SK-N-SH treated with all-trans-retinoic acid at 6 μM for 48 hours (cell line): Measurements from ENCODE around the gene CFAP45.

ENCODE experiments used
- ATAC-seq: fragments of 200-7000 bp; cut with Tn5 transposase; 3 replicates; pipeline ENCODE4 v1.9.1; 2020; ENCODE audit warnings: mild to moderate bottlenecking, moderate library complexity
- ARNTL ChIP-seq: fragments of 450-650 bp; formaldehyde crosslinking; IDR thresholded peaks from 2 replicates; pipeline ENCODE4 v1.5.0; 2020; ENCODE audit warnings: low read depth, mild to moderate bottlenecking, moderate library complexity, borderline replicate concordance
- BACH2 ChIP-seq: fragments of 250-450 bp; sonication (Bioruptor Pico); IDR thresholded peaks from 2 replicates; pipeline ENCODE4 v1.9.0; 2021; ENCODE audit warnings: mild to moderate bottlenecking, borderline replicate concordance
- CREB5 ChIP-seq: fragments of 250-450 bp; sonication (Bioruptor Pico); IDR thresholded peaks from 2 replicates; pipeline ENCODE4 v1.5.1; 2020; ENCODE audit warnings: low read depth, mild to moderate bottlenecking, moderate library complexity
- CSDC2 ChIP-seq: fragments of 250-450 bp; sonication (Bioruptor Pico); IDR thresholded peaks from 2 replicates; pipeline ENCODE4 v1.5.0; 2020; ENCODE audit warnings: mild to moderate bottlenecking, moderate library complexity
- GLIS3 ChIP-seq: fragments of 250-450 bp; sonication (Bioruptor Pico); IDR thresholded peaks from 2 replicates; pipeline ENCODE4 v1.5.0; 2020; ENCODE audit warnings: mild to moderate bottlenecking, moderate library complexity
- OSR1 ChIP-seq: fragments of 250-450 bp; sonication (Bioruptor Pico); IDR thresholded peaks from 2 replicates; pipeline ENCODE4 v1.8.0; 2022; ENCODE audit warnings: moderate library complexity, mild to moderate bottlenecking, inconsistent platforms
- PATZ1 ChIP-seq: fragments of 250-450 bp; sonication (Bioruptor Pico); IDR thresholded peaks from 2 replicates; pipeline ENCODE4 v1.8.0; 2020; ENCODE audit warnings: mild to moderate bottlenecking, moderate library complexity, borderline replicate concordance
- POU6F1 ChIP-seq: fragments of 250-450 bp; sonication (Bioruptor Pico); IDR thresholded peaks from 2 replicates; pipeline ENCODE4 v1.8.0; 2021; ENCODE audit warnings: low read depth, mild to moderate bottlenecking, moderate library complexity, borderline replicate concordance
- PPARA ChIP-seq: fragments of 250-450 bp; sonication (Bioruptor Pico); IDR thresholded peaks from 2 replicates; pipeline ENCODE4 v1.5.0; 2020; ENCODE audit warnings: mild to moderate bottlenecking, borderline replicate concordance
- RARB ChIP-seq: fragments of 250-450 bp; sonication (Bioruptor Pico); IDR thresholded peaks from 2 replicates; pipeline ENCODE4 v1.8.0; 2021; ENCODE audit warnings: mild to moderate bottlenecking, moderate library complexity
- SNAI2 ChIP-seq: fragments of 250-450 bp; sonication (Bioruptor Pico); IDR thresholded peaks from 2 replicates; pipeline ENCODE4 v1.5.0; 2020; ENCODE audit warnings: mild to moderate bottlenecking, moderate library complexity
- TOX ChIP-seq: fragments of 250-450 bp; sonication (Bioruptor Pico); IDR thresholded peaks from 2 replicates; pipeline ENCODE4 v1.8.0; 2021; ENCODE audit warnings: mild to moderate bottlenecking, moderate library complexity, borderline replicate concordance
- TSHZ2 ChIP-seq: fragments of 250-450 bp; sonication (Bioruptor Pico); IDR thresholded peaks from 2 replicates; pipeline ENCODE4 v1.5.0; 2020; ENCODE audit warnings: mild to moderate bottlenecking, moderate library complexity
- ZC3H10 ChIP-seq: fragments of 250-450 bp; sonication (Bioruptor Pico); IDR thresholded peaks from 2 replicates; pipeline ENCODE4 v1.5.1; 2021; ENCODE audit warnings: mild to moderate bottlenecking, moderate library complexity
- ZFP3 ChIP-seq: fragments of 250-450 bp; sonication (Bioruptor Pico); IDR thresholded peaks from 2 replicates; pipeline ENCODE4 v1.5.0; 2020; ENCODE audit warnings: mild to moderate bottlenecking, moderate library complexity
- ZFP30 ChIP-seq: fragments of 450-650 bp; formaldehyde crosslinking; IDR thresholded peaks from 2 replicates; pipeline ENCODE4 v1.5.0; 2022; ENCODE audit warnings: mild to moderate bottlenecking, moderate library complexity
- ZNF565 ChIP-seq: fragments of 450-650 bp; formaldehyde crosslinking; conservative IDR thresholded peaks from 2 replicates; pipeline ENCODE4 v1.5.0; 2020; ENCODE audit warnings: low read depth, mild to moderate bottlenecking, moderate library complexity
- ZNF70 ChIP-seq: fragments of 450-650 bp; formaldehyde crosslinking; IDR thresholded peaks from 2 replicates; pipeline ENCODE4 v1.5.0; 2020; ENCODE audit warnings: mild to moderate bottlenecking, moderate library complexity
- ZNF8 ChIP-seq: fragments of 450-650 bp; formaldehyde crosslinking; IDR thresholded peaks from 2 replicates; pipeline ENCODE4 v1.5.0; 2020; ENCODE audit warnings: mild to moderate bottlenecking, moderate library complexity

CFAP45 gene

GRCh38 chr1:159831412-159832141 is 68.4 kb downstream of the CFAP45 start (continued):
- no peak for TF ChIP-seq BACH2
- TF ChIP-seq SNAI2: no peak
- TF ChIP-seq TSHZ2: no peak
- TF ChIP-seq OSR1 (CRISPR knock-in tag): no peak

- no peak for TF ChIP-seq BACH2
- no peak for TF ChIP-seq CREB5 (CRISPR knock-in tag)
- no peak for TF ChIP-seq ZNF565 (CRISPR knock-in tag)
- TF ChIP-seq ZNF70 (CRISPR knock-in tag): no peak
- no peak for TF ChIP-seq SNAI2
- no peak for TF ChIP-seq ZFP30
- no peak for TF ChIP-seq GLIS3
- no peak for TF ChIP-seq OSR1 (CRISPR knock-in tag)
- no peak for TF ChIP-seq ZNF8 (CRISPR knock-in tag)
- TF ChIP-seq ZFP3 (CRISPR knock-in tag): no peak
- no peak for TF ChIP-seq RARB (CRISPR knock-in tag)
- TF ChIP-seq CSDC2: no peak
- TF ChIP-seq ARNTL: no peak
- TF ChIP-seq POU6F1 (CRISPR knock-in tag): no peak
- no peak for TF ChIP-seq PPARA
- TF ChIP-seq ZC3H10 (CRISPR knock-in tag): no peak
- TF ChIP-seq TOX (CRISPR knock-in tag): no peak
- ATAC-seq: no peak
These were observed 69.2 kb downstream of the CFAP45 start for GRCh38 chr1:159830722-159831121.

GRCh38 chr1:159829822-159830465 is 70.0 kb downstream of the CFAP45 start:
- peak; percentile 62 for ATAC-seq

More at GRCh38 chr1:159829822-159830465, 70.0 kb downstream of the CFAP45 start:
- no peak for TF ChIP-seq ARNTL
- no peak for TF ChIP-seq PPARA
- TF ChIP-seq SNAI2: no peak
- TF ChIP-seq ZNF565 (CRISPR knock-in tag): no peak
- TF ChIP-seq ZFP3 (CRISPR knock-in tag): no peak
- TF ChIP-seq TOX (CRISPR knock-in tag): no peak
- no peak for TF ChIP-seq RARB (CRISPR knock-in tag)
- TF ChIP-seq CREB5 (CRISPR knock-in tag): no peak
- no peak for TF ChIP-seq PATZ1
- TF ChIP-seq TSHZ2: no peak
- no peak for TF ChIP-seq POU6F1 (CRISPR knock-in tag)
- no peak for TF ChIP-seq OSR1 (CRISPR knock-in tag)
